ENCODE measurements around the gene DKK3. TPM values are rescaled to one million over a fixed set of nuclear protein-coding genes. Genes with fewer than 3 reads are reported as not detected.

The DKK3 gene
- polyA plus RNA-seq, 1 donor from 2014 or later = 43.6 TPM

- peaks cover 4% of the 10 kb centered on the region for H3K36me3 ChIP-seq (ENCODE audit: insufficient read depth, low read length)
Measured at GRCh38 chr11:11947825-11948224, 60.6 kb downstream of the DKK3 start.

DNA sequence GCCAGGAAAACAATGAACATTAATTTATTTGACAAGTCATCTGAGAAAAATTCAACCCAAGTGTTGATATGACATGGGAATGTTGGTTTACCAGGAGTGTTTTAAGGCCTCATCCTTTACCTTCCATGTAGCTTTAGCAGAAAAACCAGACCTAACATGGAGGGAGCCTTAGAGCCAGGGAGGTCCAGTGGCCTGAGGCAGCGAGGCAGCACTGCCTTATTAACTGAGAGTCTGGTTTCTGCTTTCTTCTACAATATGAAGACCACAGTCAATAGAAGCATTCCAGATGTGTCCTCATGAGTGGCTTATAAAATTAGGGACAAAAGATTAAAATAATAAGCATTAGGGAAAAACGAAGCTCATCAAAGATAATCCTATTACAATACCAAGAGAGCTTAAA, 61.5 kb downstream of the DKK3 start:
- Histone ChIP-seq H4K20me1 (ENCODE audit: insufficient read depth) (no peaks in the 10 kb centered on the region), H3K27me3 (ENCODE audit: insufficient read depth, low read depth, low read length) (no peaks in the 10 kb centered on the region), H3K36me3 (ENCODE audit: insufficient read depth, low read length) (peaks cover 4% of the 10 kb centered on the region), H3K27ac (ENCODE audit: low read length) (no peak overlapping the region), H3K9me3 (ENCODE audit: low read length) (no peaks in the 10 kb centered on the region), H3F3A (ENCODE audit: insufficient read depth, low read length, poor library complexity, severe bottlenecking) (no peaks in the 10 kb centered on the region), H3K4me3 (ENCODE audit: low read length) (no peak overlapping the region), H3K9me2 (ENCODE audit: insufficient read depth, low read length) (no peaks in the 10 kb centered on the region), H3K9ac (ENCODE audit: low read length) (no peak overlapping the region), H2AFZ (ENCODE audit: low read depth, low read length) (no peak overlapping the region), H3K79me2 (replicated peaks; ENCODE audit: insufficient read depth, low read length) (no peaks in the 10 kb centered on the region), H3K4me2 (ENCODE audit: low read length) (no peak overlapping the region)
- TF ChIP-seq EZH2 (IDR thresholded peaks at IDR 0.05; ENCODE audit: borderline replicate concordance, insufficient read depth, low read length, poor library complexity, severe bottlenecking) = no peak
- TF ChIP-seq REST (IDR thresholded peaks at IDR 0.05; ENCODE audit: borderline replicate concordance) = no peak
- TF ChIP-seq RAD21 (conservative IDR thresholded peaks at IDR 0.05) = no peak
- TF ChIP-seq TAF1 (IDR thresholded peaks at IDR 0.05; ENCODE audit: low read depth) = no peak
- no peak for TF ChIP-seq SMC3 (conservative IDR thresholded peaks at IDR 0.05; ENCODE audit: poor library complexity)
- no peak for TF ChIP-seq EP300 (conservative IDR thresholded peaks at IDR 0.05; ENCODE audit: poor library complexity, severe bottlenecking)
- no peak for TF ChIP-seq POLR2AphosphoS5 (IDR thresholded peaks at IDR 0.05)
- no peak for TF ChIP-seq MXI1 (conservative IDR thresholded peaks at IDR 0.05; ENCODE audit: poor library complexity, severe bottlenecking)

More at GRCh38 chr11:11947825-11948224, 60.6 kb downstream of the DKK3 start:
- no peak overlapping the region for H3K27ac ChIP-seq (ENCODE audit: low read length)
- H3K79me2 ChIP-seq (replicated peaks; ENCODE audit: insufficient read depth, low read length) = no peaks in the 10 kb centered on the region
- TF ChIP-seq RAD21 (conservative IDR thresholded peaks at IDR 0.05) (no peak), REST (IDR thresholded peaks at IDR 0.05; ENCODE audit: borderline replicate concordance) (no peak), CTCF (IDR thresholded peaks at IDR 0.05; ENCODE audit: poor library complexity, severe bottlenecking) (no peak), EP300 (conservative IDR thresholded peaks at IDR 0.05; ENCODE audit: poor library complexity, severe bottlenecking) (no peak), POLR2AphosphoS5 (IDR thresholded peaks at IDR 0.05) (no peak), TAF1 (IDR thresholded peaks at IDR 0.05; ENCODE audit: low read depth) (no peak), EZH2 (IDR thresholded peaks at IDR 0.05; ENCODE audit: borderline replicate concordance, insufficient read depth, low read length, poor library complexity, severe bottlenecking) (no peak), SMC3 (conservative IDR thresholded peaks at IDR 0.05; ENCODE audit: poor library complexity) (no peak), MXI1 (conservative IDR thresholded peaks at IDR 0.05; ENCODE audit: poor library complexity, severe bottlenecking) (no peak)
- no peaks in the 10 kb centered on the region for H3F3A ChIP-seq (ENCODE audit: insufficient read depth, low read length, poor library complexity, severe bottlenecking)
- H3K9me3 ChIP-seq (ENCODE audit: low read length) = no peaks in the 10 kb centered on the region
- H3K4me3 ChIP-seq (ENCODE audit: low read length) = no peak overlapping the region
- no peak overlapping the region for H3K9ac ChIP-seq (ENCODE audit: low read length)
- H3K9me2 ChIP-seq (ENCODE audit: insufficient read depth, low read length) = no peaks in the 10 kb centered on the region
- no peaks in the 10 kb centered on the region for H3K27me3 ChIP-seq (ENCODE audit: insufficient read depth, low read depth, low read length)
- no peak overlapping the region for H3K4me2 ChIP-seq (ENCODE audit: low read length)
- no peaks in the 10 kb centered on the region for H4K20me1 ChIP-seq (ENCODE audit: insufficient read depth)
- no peak overlapping the region for H2AFZ ChIP-seq (ENCODE audit: low read depth, low read length)

Data from neural cell (in vitro differentiated cells).